Vagina (tissue), 2 donors: ENCODE results near the gene ADGRV1. TPM values are rescaled to one million over a fixed set of nuclear protein-coding genes. Genes with fewer than 3 reads are reported as not detected.

Experiments
- DNase-seq, 2 donors: peaks; one replicate each; pipeline ENCODE4 v3.0.0-alpha.2; 2017; ENCODE audit errors: extremely low spot score in 2 of 2
- H3K27ac ChIP-seq: fragments of 200-600 bp; sonication (generic); one replicate; pipeline ENCODE4 v1.5.1; 2019
- H3K27me3 ChIP-seq: fragments of 200-600 bp; sonication (generic); one replicate; pipeline ENCODE4 v1.5.1; 2019
- H3K36me3 ChIP-seq, 2 donors: fragments of 200-600 bp; sonication (generic); one replicate each; pipeline ENCODE4 v1.5.1; 2017 to 2019
- H3K4me1 ChIP-seq: fragments of 200-600 bp; sonication (generic); one replicate; pipeline ENCODE4 v1.5.1; 2019
- H3K4me3 ChIP-seq, 2 donors: fragments of 200-600 bp; sonication (generic); 1 replicate in 1 of 2; 2 replicates in 1 of 2; pipeline ENCODE4 v1.5.1; 2016 to 2019
- H3K9me3 ChIP-seq: fragments of 200-600 bp; sonication (generic); one replicate; pipeline ENCODE4 v1.5.1; 2019
- CTCF ChIP-seq, 3 experiments: fragments of 450-650 bp in 2 of 3; fragments of 200-600 bp in 1 of 3; sonication (generic) in 1 of 3; IDR thresholded peaks; one replicate each; pipeline ENCODE4 v1.5.1; 2017 to 2019; ENCODE audit warnings: antibody characterized with exemption in 3 of 3, mild to moderate bottlenecking in 2 of 3, moderate library complexity in 2 of 3
- POLR2A ChIP-seq, 2 donors: fragments of 450-650 bp; IDR thresholded peaks; one replicate each; pipeline ENCODE4 v1.6.1; 2017; ENCODE audit warnings: antibody characterized with exemption in 2 of 2, mild to moderate bottlenecking in 2 of 2, moderate library complexity in 2 of 2
- POLR2AphosphoS5 ChIP-seq, 2 donors: sonication (generic); formaldehyde crosslinking; IDR thresholded peaks; one replicate each; pipeline ENCODE4 v1.9.0; 2017; ENCODE audit warnings: antibody characterized with exemption in 2 of 2, mild to moderate bottlenecking in 2 of 2, low read depth in 1 of 2; ENCODE audit not compliant: insufficient read depth in 1 of 2
- intact Hi-C: fragments of 100-400 bp; cut with DNase I; formaldehyde crosslinking; loops from one replicate; pipeline ENCODE4 v1.15.1; 2023
- total RNA-seq: library from RNA; depleted of rRNA; stranded (reverse); fragments of >200 nt; gene quantifications from one replicate; pipeline ENCODE4 v1.2.3, GENCODE V29; 2016

The ADGRV1 gene
- total RNA-seq, 1 donor from 2014 or later: 10.6 TPM

DNA sequence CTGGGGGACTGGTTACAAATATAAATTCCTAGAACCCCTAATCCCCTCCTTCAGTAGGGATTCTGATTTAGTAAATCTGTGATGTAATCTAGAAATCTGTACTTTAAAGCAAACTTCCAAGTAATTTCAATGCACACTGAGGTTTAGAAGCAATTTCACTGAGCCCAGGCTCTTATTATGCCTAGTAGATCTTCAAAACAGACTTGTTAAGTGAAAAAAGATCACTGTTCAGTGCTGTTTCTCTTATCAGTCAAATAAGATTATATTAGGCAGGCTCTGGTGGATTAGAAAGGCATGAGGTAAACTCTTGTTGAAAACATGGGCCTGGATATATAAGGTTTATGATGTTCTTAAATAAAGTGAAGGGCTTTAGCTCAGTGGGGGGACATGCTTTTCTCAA, 293.9 kb downstream of the ADGRV1 start:
- TF ChIP-seq POLR2A (IDR thresholded peaks at IDR 0.05): no peak
- TF ChIP-seq CTCF (IDR thresholded peaks at IDR 0.05): no peak
- TF ChIP-seq POLR2AphosphoS5 (IDR thresholded peaks at IDR 0.05; ENCODE audit: insufficient read depth in 1 of 2, low read depth in 1 of 2): no peak
- Histone ChIP-seq H3K9me3 (no peaks in the 10 kb centered on the region), H3K36me3 (no peaks in the 10 kb centered on the region), H3K4me1 (no peaks in the 10 kb centered on the region), H3K27ac (no peak overlapping the region), H3K27me3 (no peaks in the 10 kb centered on the region), H3K4me3 (no peak overlapping the region)
- DNase-seq: no peak
- intact Hi-C loops: no loop called here

GRCh38 chr5:90853750-90854149, 295.2 kb downstream of the ADGRV1 start:
- no peak for TF ChIP-seq POLR2A (IDR thresholded peaks at IDR 0.05)
- TF ChIP-seq POLR2AphosphoS5 (IDR thresholded peaks at IDR 0.05; ENCODE audit: insufficient read depth in 1 of 2, low read depth in 1 of 2): no peak
- TF ChIP-seq CTCF (IDR thresholded peaks at IDR 0.05): no peak
- no peaks in the 10 kb centered on the region for H3K9me3 ChIP-seq
- H3K36me3 ChIP-seq: no peaks in the 10 kb centered on the region
- H3K27ac ChIP-seq: no peak overlapping the region
- H3K27me3 ChIP-seq: no peaks in the 10 kb centered on the region
- intact Hi-C loops: no loop called here
- no peak for DNase-seq
- no peaks in the 10 kb centered on the region for H3K4me1 ChIP-seq
- no peak overlapping the region for H3K4me3 ChIP-seq

- intact Hi-C loops: no loop called here
- no peaks in the 10 kb centered on the region for H3K36me3 ChIP-seq
- H3K27ac ChIP-seq: no peak overlapping the region
- H3K27me3 ChIP-seq: no peaks in the 10 kb centered on the region
- DNase-seq: no peak
- H3K4me3 ChIP-seq: no peak overlapping the region
- TF ChIP-seq CTCF (IDR thresholded peaks at IDR 0.05) (no peak), POLR2AphosphoS5 (IDR thresholded peaks at IDR 0.05; ENCODE audit: insufficient read depth in 1 of 2, low read depth in 1 of 2) (no peak), POLR2A (IDR thresholded peaks at IDR 0.05) (no peak)
- H3K4me1 ChIP-seq: no peaks in the 10 kb centered on the region
- no peaks in the 10 kb centered on the region for H3K9me3 ChIP-seq
Measured at GRCh38 chr5:90854169-90854568, 295.6 kb downstream of the ADGRV1 start.

- Histone ChIP-seq H3K4me1 (no peaks in the 10 kb centered on the region), H3K27me3 (no peaks in the 10 kb centered on the region), H3K4me3 (no peak overlapping the region), H3K36me3 (no peaks in the 10 kb centered on the region), H3K27ac (no peak overlapping the region), H3K9me3 (no peaks in the 10 kb centered on the region)
- intact Hi-C loops: no loop called here
- TF ChIP-seq POLR2A (IDR thresholded peaks at IDR 0.05): no peak
- TF ChIP-seq POLR2AphosphoS5 (IDR thresholded peaks at IDR 0.05; ENCODE audit: insufficient read depth in 1 of 2, low read depth in 1 of 2): no peak
- TF ChIP-seq CTCF (IDR thresholded peaks at IDR 0.05): no peak
- no peak for DNase-seq
Measured at GRCh38 chr5:90855296-90856010, 296.9 kb downstream of the ADGRV1 start.

- TF ChIP-seq CTCF (IDR thresholded peaks at IDR 0.05): no peak
- no peak for TF ChIP-seq POLR2AphosphoS5 (IDR thresholded peaks at IDR 0.05; ENCODE audit: insufficient read depth in 1 of 2, low read depth in 1 of 2)
- TF ChIP-seq POLR2A (IDR thresholded peaks at IDR 0.05): no peak
- no peaks in the 10 kb centered on the region for H3K4me1 ChIP-seq
- H3K27ac ChIP-seq: no peak overlapping the region
- H3K9me3 ChIP-seq: no peaks in the 10 kb centered on the region
- no peaks in the 10 kb centered on the region for H3K36me3 ChIP-seq
- H3K27me3 ChIP-seq: no peaks in the 10 kb centered on the region
- DNase-seq: no peak
- no peak overlapping the region for H3K4me3 ChIP-seq
- intact Hi-C loops: no loop called here
Measured at GRCh38 chr5:90861843-90862586, 303.4 kb downstream of the ADGRV1 start.
